Hepatocyte (in vitro differentiated cells): ENCODE results near the gene AP1G1. TPM values are rescaled to one million over a fixed set of nuclear protein-coding genes. Genes with fewer than 3 reads are reported as not detected.
A peak's percentile ranks its signal among the peaks of the same experiment; 100 is the strongest.

Source experiments
- DNase-seq: peaks from one replicate; pipeline ENCODE4 v3.0.0-alpha.2; 2016; ENCODE audit warnings: low spot score
- H2AFZ ChIP-seq: fragments of 200-600 bp; sonication (generic); 2 replicates; pipeline ENCODE4 v1.6.0; 2016; ENCODE audit warnings: antibody characterized with exemption, mild to moderate bottlenecking
- H3K27ac ChIP-seq: fragments of 200-600 bp; sonication (generic); 2 replicates; pipeline ENCODE4 v1.5.1; 2016; ENCODE audit warnings: mild to moderate bottlenecking
- H3K27me3 ChIP-seq: fragments of 200-600 bp; sonication (generic); 2 replicates; pipeline ENCODE4 v1.6.1; 2016
- H3K36me3 ChIP-seq: fragments of 200-600 bp; sonication (generic); replicated peaks from 2 replicates; pipeline ENCODE4 v1.5.1; 2016; ENCODE audit warnings: low read depth; ENCODE audit not compliant: insufficient read depth
- H3K4me1 ChIP-seq: fragments of 200-600 bp; sonication (generic); 2 replicates; pipeline ENCODE4 v1.5.1; 2016; ENCODE audit warnings: mild to moderate bottlenecking, moderate library complexity; ENCODE audit not compliant: insufficient read depth
- H3K4me2 ChIP-seq: fragments of 200-600 bp; sonication (generic); 2 replicates; pipeline ENCODE4 v1.6.0; 2016
- H3K4me3 ChIP-seq: fragments of 200-600 bp; sonication (generic); 2 replicates; pipeline ENCODE4 v1.5.1; 2016; ENCODE audit warnings: mild to moderate bottlenecking
- H3K79me2 ChIP-seq: fragments of 200-600 bp; sonication (generic); 2 replicates; pipeline ENCODE4 v1.6.0; 2017; ENCODE audit warnings: mild to moderate bottlenecking
- H3K9me2 ChIP-seq: fragments of 200-600 bp; sonication (generic); replicated peaks from 2 replicates; pipeline ENCODE4 v1.6.0; 2017; ENCODE audit warnings: mild to moderate bottlenecking; ENCODE audit not compliant: insufficient read depth
- H3K9me3 ChIP-seq: fragments of 200-600 bp; sonication (generic); 2 replicates; pipeline ENCODE4 v1.5.1; 2016; ENCODE audit warnings: low read depth, mild to moderate bottlenecking
- H4K20me1 ChIP-seq: fragments of 200-600 bp; sonication (generic); 2 replicates; pipeline ENCODE4 v1.6.0; 2016; ENCODE audit warnings: mild to moderate bottlenecking; ENCODE audit not compliant: insufficient read depth, poor library complexity, severe bottlenecking
- EZH2 ChIP-seq: fragments of 200-600 bp; sonication (generic); IDR thresholded peaks from 2 replicates; pipeline ENCODE4 v1.6.1; 2016; ENCODE audit warnings: antibody characterized with exemption, mild to moderate bottlenecking, borderline replicate concordance
- EZH2phosphoT487 ChIP-seq: fragments of 200-600 bp; sonication (generic); IDR thresholded peaks from one replicate; pipeline ENCODE4 v1.6.1; 2018; ENCODE audit warnings: antibody characterized with exemption, mild to moderate bottlenecking, low read depth, moderate library complexity; ENCODE audit not compliant: unreplicated experiment, severe bottlenecking
- WGBS: methylation state at CpG from one replicate; pipeline ENCODE4 v1.1.6; 2016; ENCODE audit warnings: low lambda C conversion rate; ENCODE audit errors: missing lambda C conversion rate; 5-methylcytosine and 5-hydroxymethylcytosine counted together
- polyA plus RNA-seq: library from polyadenylated mRNA; unstranded; fragments of >200 nt; fragmentation: Nextera tagmentation; extraction: Ambion mirVana; gene quantifications from 2 replicates; pipeline ENCODE4 v1.2.1, GENCODE V29; 2016
- total RNA-seq: library from RNA; depleted of rRNA; stranded (reverse); fragments of >200 nt; gene quantifications from 2 replicates; pipeline ENCODE4 v1.2.3, GENCODE V29; 2014
- TF ChIP-seq, protein P1 (sequence below): fragments of 200-600 bp; sonication (generic); IDR thresholded peaks from 2 replicates; pipeline ENCODE4 v1.5.1; 2016; ENCODE audit warnings: antibody characterized with exemption, mild to moderate bottlenecking; ENCODE audit not compliant: poor library complexity

AP1G1 gene
- total RNA-seq, result 85.5 and 96.2 TPM in 2 replicates
- polyA plus RNA-seq, result 27.2 and 28.3 TPM in 2 replicates

DNA sequence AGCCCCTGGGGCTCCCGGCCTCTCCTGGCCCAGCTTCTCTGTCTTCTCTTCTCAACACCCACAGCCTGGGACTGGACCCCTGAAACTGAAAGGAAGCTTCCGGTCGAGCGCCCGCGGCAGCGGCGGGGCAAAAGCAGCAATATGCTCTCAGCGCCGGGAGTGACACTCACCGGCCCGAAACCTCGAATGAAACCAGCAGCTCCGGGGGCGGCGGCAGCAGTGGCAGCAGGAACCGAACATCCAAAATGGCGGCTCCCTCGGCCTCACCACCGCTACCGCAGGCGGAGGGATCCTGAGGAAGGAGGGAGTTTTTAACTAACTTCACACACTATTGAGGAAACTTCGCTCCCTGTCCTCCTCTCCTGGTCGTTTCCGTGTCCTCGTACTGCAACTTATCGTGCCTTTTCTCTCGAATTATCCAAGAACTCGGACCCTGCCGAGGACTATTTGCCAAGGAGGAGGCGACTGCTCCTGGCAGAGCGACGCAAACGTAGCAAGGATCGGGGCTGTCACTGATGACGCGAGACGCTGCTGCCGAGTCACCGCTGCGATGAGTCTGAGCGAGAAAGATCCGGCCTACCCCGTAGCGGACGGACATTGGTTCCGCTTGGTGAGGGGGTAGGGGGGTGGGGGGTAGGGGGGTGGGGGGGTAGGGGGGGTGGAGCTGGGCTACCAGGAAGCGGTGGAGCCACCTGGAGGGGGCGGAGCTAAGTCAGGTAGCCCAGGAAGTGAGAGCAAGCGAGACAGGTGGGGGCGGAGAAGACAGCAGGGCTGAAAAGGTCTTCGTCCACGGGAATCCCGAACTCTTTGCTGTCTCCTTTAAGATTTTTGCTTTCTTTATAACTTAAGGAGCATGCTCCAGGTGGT is at the start of gene AP1G1:
AP1G1 (minus strand) TSS at position 242 of the 867 bp plus-strand sequence. CDS start 19,355 bp downstream, outside the sequence.
- Histone ChIP-seq H3K79me2 (peaks cover 51% of the 10 kb centered on the region), H3K36me3 (no peaks in the 10 kb centered on the region), H3K9me2 (no peaks in the 10 kb centered on the region), H3K4me1 (peaks cover 19% of the 10 kb centered on the region), H3K27me3 (no peaks in the 10 kb centered on the region), H2AFZ (peak within 1 kb of the TSS; percentile 61), H4K20me1 (peaks cover 38% of the 10 kb centered on the region), H3K4me2 (peak within 1 kb of the TSS; percentile 83), H3K27ac (peak within 1 kb of the TSS; percentile 97), H3K9me3 (no peaks in the 10 kb centered on the region), H3K4me3 (peak within 1 kb of the TSS; percentile 56)
- TF ChIP-seq, protein P1, sequence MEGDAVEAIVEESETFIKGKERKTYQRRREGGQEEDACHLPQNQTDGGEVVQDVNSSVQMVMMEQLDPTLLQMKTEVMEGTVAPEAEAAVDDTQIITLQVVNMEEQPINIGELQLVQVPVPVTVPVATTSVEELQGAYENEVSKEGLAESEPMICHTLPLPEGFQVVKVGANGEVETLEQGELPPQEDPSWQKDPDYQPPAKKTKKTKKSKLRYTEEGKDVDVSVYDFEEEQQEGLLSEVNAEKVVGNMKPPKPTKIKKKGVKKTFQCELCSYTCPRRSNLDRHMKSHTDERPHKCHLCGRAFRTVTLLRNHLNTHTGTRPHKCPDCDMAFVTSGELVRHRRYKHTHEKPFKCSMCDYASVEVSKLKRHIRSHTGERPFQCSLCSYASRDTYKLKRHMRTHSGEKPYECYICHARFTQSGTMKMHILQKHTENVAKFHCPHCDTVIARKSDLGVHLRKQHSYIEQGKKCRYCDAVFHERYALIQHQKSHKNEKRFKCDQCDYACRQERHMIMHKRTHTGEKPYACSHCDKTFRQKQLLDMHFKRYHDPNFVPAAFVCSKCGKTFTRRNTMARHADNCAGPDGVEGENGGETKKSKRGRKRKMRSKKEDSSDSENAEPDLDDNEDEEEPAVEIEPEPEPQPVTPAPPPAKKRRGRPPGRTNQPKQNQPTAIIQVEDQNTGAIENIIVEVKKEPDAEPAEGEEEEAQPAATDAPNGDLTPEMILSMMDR, result no peak
- TF ChIP-seq EZH2 (no peak), EZH2phosphoT487 (no peak)
- under 1% methylated on average over 51 of the region's 54 CpGs for WGBS
- DNase-seq, result peak; percentile 97

- H3K4me2 ChIP-seq, result no peak overlapping the region
- 85% methylated on average over 5 of the region's 5 CpGs for WGBS
- TF ChIP-seq, protein P1, result no peak
- TF ChIP-seq EZH2phosphoT487, result no peak
- no peak for TF ChIP-seq EZH2
- H2AFZ ChIP-seq, result no peak overlapping the region
- no peaks in the 10 kb centered on the region for H3K27me3 ChIP-seq
- no peak overlapping the region for H3K27ac ChIP-seq
- no peaks in the 10 kb centered on the region for H4K20me1 ChIP-seq
- no peaks in the 10 kb centered on the region for H3K9me3 ChIP-seq
- no peaks in the 10 kb centered on the region for H3K36me3 ChIP-seq
- H3K4me3 ChIP-seq, result no peak overlapping the region
- DNase-seq, result no peak
- no peaks in the 10 kb centered on the region for H3K9me2 ChIP-seq
- peaks cover 4% of the 10 kb centered on the region for H3K4me1 ChIP-seq
- peaks cover 17% of the 10 kb centered on the region for H3K79me2 ChIP-seq
Observed at GRCh38 chr16:71855937-71856662, 47.5 kb upstream of the AP1G1 start.

- Histone ChIP-seq H2AFZ (no peak overlapping the region), H3K27ac (no peak overlapping the region), H3K4me1 (peaks cover 4% of the 10 kb centered on the region), H3K36me3 (no peaks in the 10 kb centered on the region), H3K79me2 (peaks cover 17% of the 10 kb centered on the region), H3K9me3 (no peaks in the 10 kb centered on the region), H3K9me2 (no peaks in the 10 kb centered on the region), H3K4me3 (no peak overlapping the region), H3K27me3 (no peaks in the 10 kb centered on the region), H4K20me1 (no peaks in the 10 kb centered on the region), H3K4me2 (no peak overlapping the region)
- no peak for DNase-seq
- WGBS, result 89% methylated on average over 4 of the region's 4 CpGs
- TF ChIP-seq EZH2 (no peak), EZH2phosphoT487 (no peak)
- TF ChIP-seq, protein P1, result no peak
Observed at GRCh38 chr16:71854369-71854948, 45.8 kb upstream of the AP1G1 start.
